Neuronal stem cell (in vitro differentiated cells): ENCODE results near the gene BMPER.

Experiments used
- DNase-seq: peaks from one replicate; pipeline ENCODE4 v3.0.0-alpha.2; 2013; ENCODE audit warnings: low spot score
- H2AFZ ChIP-seq: one replicate; pipeline ENCODE4 v1.6.1; 2013; ENCODE audit warnings: mild to moderate bottlenecking, low read length, inconsistent platforms
- H2AK5ac ChIP-seq: 2 replicates; pipeline ENCODE4 v1.6.1; 2013; ENCODE audit warnings: low read depth, mild to moderate bottlenecking, inconsistent platforms, low read length, moderate library complexity, mixed read lengths
- H2BK120ac ChIP-seq: 2 replicates; pipeline ENCODE4 v1.6.1; 2013; ENCODE audit warnings: low read depth, mild to moderate bottlenecking, inconsistent platforms, low read length, moderate library complexity, mixed read lengths
- H2BK12ac ChIP-seq: one replicate; pipeline ENCODE4 v1.6.1; 2013; ENCODE audit warnings: low read length, inconsistent platforms
- H2BK15ac ChIP-seq: 2 replicates; pipeline ENCODE4 v1.6.1; 2013; ENCODE audit warnings: mild to moderate bottlenecking, low read length, inconsistent platforms, mixed read lengths
- H2BK5ac ChIP-seq: one replicate; pipeline ENCODE4 v1.6.1; 2013; ENCODE audit warnings: inconsistent platforms, mild to moderate bottlenecking, low read length, moderate library complexity
- H3K14ac ChIP-seq: one replicate; pipeline ENCODE4 v1.6.1; 2013; ENCODE audit warnings: low read length, inconsistent platforms
- H3K18ac ChIP-seq: 2 replicates; pipeline ENCODE4 v1.6.1; 2013; ENCODE audit warnings: low read length, inconsistent platforms
- H3K23ac ChIP-seq: 2 replicates; pipeline ENCODE4 v1.6.1; 2013; ENCODE audit warnings: low read depth, mild to moderate bottlenecking, mixed read lengths, low read length, inconsistent platforms; ENCODE audit not compliant: poor library complexity
- H3K27ac ChIP-seq: replicated peaks from 3 replicates; pipeline ENCODE4 v1.5.1; 2013; ENCODE audit warnings: low read length, inconsistent platforms
- H3K27me3 ChIP-seq, 3 experiments: 2 replicates each; pipeline ENCODE4 v1.6.1; 2013; ENCODE audit warnings: low read length in 3 of 3, mild to moderate bottlenecking in 2 of 3, inconsistent platforms in 1 of 3, low read depth in 1 of 3, mixed read lengths in 1 of 3, moderate library complexity in 1 of 3; ENCODE audit not compliant: control insufficient read depth in 3 of 3, insufficient read depth in 3 of 3
- H3K36me3 ChIP-seq, 2 donors: replicated peaks in 1 of 2; 2 replicates each; pipeline ENCODE4 v1.6.1; 2013; ENCODE audit warnings: low read length in 2 of 2; ENCODE audit not compliant: control insufficient read depth in 2 of 2, insufficient read depth in 2 of 2
- H3K4ac ChIP-seq: 2 replicates; pipeline ENCODE4 v1.6.1; 2013; ENCODE audit warnings: inconsistent platforms, mild to moderate bottlenecking, low read length, moderate library complexity
- H3K4me1 ChIP-seq, 2 donors: 1 replicate in 1 of 2; 2 replicates in 1 of 2; pipeline ENCODE4 v1.6.1; 2013; ENCODE audit warnings: low read length in 2 of 2, low read depth in 1 of 2; ENCODE audit not compliant: control insufficient read depth in 2 of 2, insufficient read depth in 1 of 2
- H3K4me2 ChIP-seq: one replicate; pipeline ENCODE4 v1.6.1; 2013; ENCODE audit warnings: mild to moderate bottlenecking, low read length, inconsistent platforms; ENCODE audit not compliant: insufficient read depth, poor library complexity, severe bottlenecking
- H3K4me3 ChIP-seq, 2 donors: 2 replicates each; pipeline ENCODE4 v1.5.1; 2013; ENCODE audit warnings: low read length in 2 of 2, mild to moderate bottlenecking in 2 of 2, inconsistent platforms in 1 of 2, moderate library complexity in 1 of 2
- H3K79me1 ChIP-seq: one replicate; pipeline ENCODE4 v1.6.1; 2013; ENCODE audit warnings: low read depth, mild to moderate bottlenecking, inconsistent platforms, low read length, moderate library complexity
- H3K9ac ChIP-seq: one replicate; pipeline ENCODE4 v1.6.1; 2013; ENCODE audit warnings: mild to moderate bottlenecking, low read depth, low read length, inconsistent platforms; ENCODE audit not compliant: poor library complexity
- H3K9me3 ChIP-seq, 2 donors: replicated peaks in 1 of 2; 2 replicates each; pipeline versions ENCODE3 to v1.6.1; 2013; ENCODE audit warnings: low read length in 2 of 2, mild to moderate bottlenecking in 2 of 2, inconsistent platforms in 1 of 2, low read depth in 1 of 2, mixed read lengths in 1 of 2, moderate library complexity in 1 of 2; ENCODE audit not compliant: control insufficient read depth in 2 of 2, insufficient read depth in 1 of 2
- H4K8ac ChIP-seq: one replicate; pipeline ENCODE4 v1.6.1; 2013; ENCODE audit warnings: low read depth, mild to moderate bottlenecking, inconsistent platforms, low read length, moderate library complexity
- H4K91ac ChIP-seq: one replicate; pipeline ENCODE4 v1.6.1; 2013; ENCODE audit warnings: low read length, low read depth, mild to moderate bottlenecking, inconsistent platforms; ENCODE audit not compliant: poor library complexity
- WGBS, 2 donors: extraction: QIAGEN DNeasy Blood & Tissue Kit; methylation state at CpG; one replicate each; pipeline ENCODE4 v1.1.7; 2013; ENCODE audit warnings: missing lambda C conversion rate in 2 of 2, mixed read lengths in 1 of 2; ENCODE audit not compliant: insufficient read length in 2 of 2, insufficient replicate concordance in 1 of 2; ENCODE audit errors: extremely low coverage in 2 of 2; 5-methylcytosine and 5-hydroxymethylcytosine counted together

The BMPER gene

GRCh38 chr7:33885290-33886148 lies 19.8 kb upstream of the BMPER start:
- H4K91ac ChIP-seq: no peak overlapping the region
- no peak overlapping the region for H2BK5ac ChIP-seq
- DNase-seq: no peak
- H2AK5ac ChIP-seq: no peak overlapping the region
- H2AFZ ChIP-seq: no peak overlapping the region
- H2BK120ac ChIP-seq: no peak overlapping the region
- no peak overlapping the region for H3K4me2 ChIP-seq
- no CpG with 5 or more reads among the region's 4 CpGs for WGBS, 2 donors
- no peak overlapping the region for H3K4me3 ChIP-seq
- H3K27ac ChIP-seq: no peak overlapping the region
- no peak overlapping the region for H2BK15ac ChIP-seq
- no peaks in the 10 kb centered on the region for H3K79me1 ChIP-seq
- no peak overlapping the region for H3K18ac ChIP-seq
- H3K4ac ChIP-seq: no peak overlapping the region
- no peak overlapping the region for H4K8ac ChIP-seq
- no peaks in the 10 kb centered on the region for H3K36me3 ChIP-seq
- no peak overlapping the region for H3K14ac ChIP-seq
- peaks cover 0 to 3% of the 10 kb centered on the region in 2 donors for H3K4me1 ChIP-seq
- no peak overlapping the region for H2BK12ac ChIP-seq
- H3K9ac ChIP-seq: no peak overlapping the region
- H3K23ac ChIP-seq: no peak overlapping the region
- H3K9me3 ChIP-seq: peaks cover 0 to 2% of the 10 kb centered on the region in 2 donors
- H3K27me3 ChIP-seq: no peaks in the 10 kb centered on the region

GRCh38 chr7:33886149-33886623 lies 19.2 kb upstream of the BMPER start:
- H3K18ac ChIP-seq: no peak overlapping the region
- WGBS, 2 donors: no CpG with 5 or more reads among the region's 5 CpGs
- H2AFZ ChIP-seq: no peak overlapping the region
- H4K91ac ChIP-seq: no peak overlapping the region
- H3K9me3 ChIP-seq: peaks cover 0 to 2% of the 10 kb centered on the region in 2 donors
- H2BK5ac ChIP-seq: no peak overlapping the region
- no peaks in the 10 kb centered on the region for H3K36me3 ChIP-seq
- no peak overlapping the region for H2BK12ac ChIP-seq
- H2AK5ac ChIP-seq: no peak overlapping the region
- no peak overlapping the region for H3K4me3 ChIP-seq
- no peak overlapping the region for H4K8ac ChIP-seq
- no peaks in the 10 kb centered on the region for H3K27me3 ChIP-seq
- no peak overlapping the region for H2BK15ac ChIP-seq
- peaks cover 0 to 3% of the 10 kb centered on the region in 2 donors for H3K4me1 ChIP-seq
- no peak overlapping the region for H3K14ac ChIP-seq
- no peak overlapping the region for H3K27ac ChIP-seq
- H3K23ac ChIP-seq: no peak overlapping the region
- H3K9ac ChIP-seq: no peak overlapping the region
- no peak overlapping the region for H3K4me2 ChIP-seq
- DNase-seq: no peak
- no peak overlapping the region for H2BK120ac ChIP-seq
- no peaks in the 10 kb centered on the region for H3K79me1 ChIP-seq
- H3K4ac ChIP-seq: no peak overlapping the region

GRCh38 chr7:33887266-33887975 lies 17.9 kb upstream of the BMPER start:
- WGBS, 2 donors: no CpG with 5 or more reads among the region's 5 CpGs
- H3K79me1 ChIP-seq: no peaks in the 10 kb centered on the region
- no peak overlapping the region for H4K8ac ChIP-seq
- no peak overlapping the region for H3K14ac ChIP-seq
- H4K91ac ChIP-seq: no peak overlapping the region
- no peaks in the 10 kb centered on the region for H3K36me3 ChIP-seq
- no peak overlapping the region for H2AFZ ChIP-seq
- H3K27me3 ChIP-seq: no peaks in the 10 kb centered on the region
- H3K9ac ChIP-seq: no peak overlapping the region
- H3K9me3 ChIP-seq: no peaks in the 10 kb centered on the region
- H2AK5ac ChIP-seq: no peak overlapping the region
- no peak overlapping the region for H3K4me2 ChIP-seq
- no peak overlapping the region for H2BK120ac ChIP-seq
- no peak overlapping the region for H2BK12ac ChIP-seq
- peaks cover 0 to 3% of the 10 kb centered on the region in 2 donors for H3K4me1 ChIP-seq
- H3K4ac ChIP-seq: no peak overlapping the region
- H3K23ac ChIP-seq: no peak overlapping the region
- DNase-seq: no peak
- H2BK5ac ChIP-seq: no peak overlapping the region
- H2BK15ac ChIP-seq: no peak overlapping the region
- H3K27ac ChIP-seq: no peak overlapping the region
- H3K4me3 ChIP-seq: no peak overlapping the region
- H3K18ac ChIP-seq: no peak overlapping the region

- no peak overlapping the region for H2BK12ac ChIP-seq
- H3K36me3 ChIP-seq: no peaks in the 10 kb centered on the region
- H2BK5ac ChIP-seq: no peak overlapping the region
- H2AK5ac ChIP-seq: no peak overlapping the region
- H4K8ac ChIP-seq: no peak overlapping the region
- H3K79me1 ChIP-seq: no peaks in the 10 kb centered on the region
- no CpG with 5 or more reads among the region's 4 CpGs for WGBS, 2 donors
- H3K9ac ChIP-seq: no peak overlapping the region
- H2BK120ac ChIP-seq: no peak overlapping the region
- no peak overlapping the region for H3K4ac ChIP-seq
- H2AFZ ChIP-seq: no peak overlapping the region
- no peak overlapping the region for H3K27ac ChIP-seq
- H3K9me3 ChIP-seq: no peaks in the 10 kb centered on the region
- no peak overlapping the region for H3K18ac ChIP-seq
- H3K4me2 ChIP-seq: no peak overlapping the region
- H4K91ac ChIP-seq: no peak overlapping the region
- no peak overlapping the region for H3K23ac ChIP-seq
- no peak overlapping the region for H3K4me3 ChIP-seq
- no peak for DNase-seq
- H3K4me1 ChIP-seq: peaks cover 0 to 3% of the 10 kb centered on the region in 2 donors
- H3K14ac ChIP-seq: no peak overlapping the region
- no peaks in the 10 kb centered on the region for H3K27me3 ChIP-seq
- no peak overlapping the region for H2BK15ac ChIP-seq
These were observed 17.2 kb upstream of the BMPER start for GRCh38 chr7:33888166-33888565.
